DOHH2 (cell line): ENCODE measurements around the gene MGAT5.

Experiments used
- CTCF ChIP-seq: fragments of 200-600 bp; sonication (generic); IDR thresholded peaks from one replicate; pipeline ENCODE4 v1.5.1; 2014; ENCODE audit warnings: antibody characterized with exemption, mild to moderate bottlenecking, low read depth, low read length; ENCODE audit not compliant: poor library complexity, severe bottlenecking
- EZH2phosphoT487 ChIP-seq: fragments of 200-600 bp; sonication (generic); IDR thresholded peaks from 2 replicates; pipeline ENCODE4 v1.6.1; 2017; ENCODE audit warnings: borderline replicate concordance, mild to moderate bottlenecking, antibody characterized with exemption, low read length, moderate library complexity, mixed read lengths

DNA sequence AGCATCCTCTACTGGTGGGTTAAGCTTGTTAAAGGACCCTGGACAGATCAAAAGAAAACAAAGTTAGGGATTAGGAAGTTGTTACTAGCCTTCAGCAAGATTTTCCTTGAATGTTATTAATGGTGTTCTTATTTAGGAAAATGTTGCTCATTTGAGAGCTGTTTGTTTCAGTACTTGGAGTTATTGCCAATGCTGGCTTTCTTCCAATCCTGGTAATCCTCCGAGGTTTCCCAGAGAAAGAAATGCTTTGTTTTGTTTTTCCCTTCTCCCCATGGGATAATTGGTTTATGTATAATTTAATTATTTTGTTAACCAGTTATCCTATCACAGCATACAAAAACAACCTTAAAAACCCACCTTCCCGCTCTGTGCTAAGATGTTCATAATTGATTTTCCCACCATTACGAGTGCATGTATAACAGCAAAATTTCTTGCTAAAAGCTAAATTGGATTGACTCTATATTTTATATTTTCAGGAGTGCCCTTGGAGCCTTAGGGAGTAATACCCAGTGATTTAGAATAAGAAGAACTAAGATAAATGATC is 79.8 kb downstream of the MGAT5 start:
- TF ChIP-seq CTCF = no peak
- TF ChIP-seq EZH2phosphoT487 = no peak
